Panc1 (cell line): ENCODE results near the gene SMAD9. TPM values are rescaled to one million over a fixed set of nuclear protein-coding genes. Genes with fewer than 3 reads are reported as not detected.

ENCODE experiments used
- ATAC-seq: fragments of 200-7000 bp; cut with Tn5 transposase; 2 replicates; pipeline ENCODE4 v1.9.1; 2020; ENCODE audit warnings: mild to moderate bottlenecking, moderate library complexity
- BruUV-seq: library from RNA; stranded (reverse); fragments of 400-500 nt; replicated peaks from 2 replicates; lab custom pipeline; 2021; lab: Mats Ljungman, UMichigan
- CTCF ChIA-PET: fragments of 300-600 bp; sonication (Branson Sonifier 250); formaldehyde crosslinking; loops from one replicate; lab custom pipeline; 2022; ENCODE audit warnings: antibody characterized with exemption; lab: Charles Lee
- POLR2A ChIA-PET: fragments of 300-600 bp; sonication (Branson Sonifier 250); formaldehyde crosslinking; loops from one replicate; lab custom pipeline; 2022; ENCODE audit warnings: antibody characterized with exemption; lab: Charles Lee
- DNase-seq: peaks from one replicate; pipeline ENCODE4 v3.0.0-alpha.2; 2010; ENCODE audit warnings: low read depth, low spot score
- H3K27ac ChIP-seq: 2 replicates; pipeline ENCODE4 v1.5.1; 2011; ENCODE audit warnings: mild to moderate bottlenecking, low read length, inconsistent platforms
- H3K27me3 ChIP-seq: fragments of 200-500 bp; sonication (Bioruptor generic); 2 replicates; pipeline ENCODE4 v1.6.0; 2014; ENCODE audit warnings: low read length, inconsistent platforms; ENCODE audit not compliant: control insufficient read depth, insufficient read depth
- H3K36me3 ChIP-seq: fragments of 200-500 bp; sonication (Bioruptor generic); 2 replicates; pipeline ENCODE4 v1.5.1; 2014; ENCODE audit warnings: inconsistent platforms, mild to moderate bottlenecking, low read length, moderate library complexity; ENCODE audit not compliant: control insufficient read depth, insufficient read depth
- H3K4me1 ChIP-seq: 2 replicates; pipeline ENCODE4 v1.5.1; 2011; ENCODE audit warnings: inconsistent platforms, mild to moderate bottlenecking, low read length, moderate library complexity; ENCODE audit not compliant: control insufficient read depth, insufficient read depth
- H3K4me3 ChIP-seq, 2 experiments: 2 replicates each; pipeline ENCODE4 v1.5.1; 2011 to 2012; ENCODE audit warnings: low read depth in 2 of 2, low read length in 2 of 2, mild to moderate bottlenecking in 2 of 2, inconsistent platforms in 1 of 2, moderate library complexity in 1 of 2
- H3K9me3 ChIP-seq: fragments of 200-500 bp; sonication (Bioruptor generic); 2 replicates; pipeline ENCODE4 v1.5.1; 2014; ENCODE audit warnings: low read depth, mild to moderate bottlenecking, inconsistent platforms, low read length, moderate library complexity; ENCODE audit not compliant: control insufficient read depth, insufficient read depth
- POLR2AphosphoS5 ChIP-seq: IDR thresholded peaks from 2 replicates; pipeline ENCODE4 v1.6.1; 2012; ENCODE audit warnings: mild to moderate bottlenecking, low read depth, low read length, moderate library complexity
- SIN3A ChIP-seq: IDR thresholded peaks from 2 replicates; pipeline ENCODE4 v1.6.1; 2012; ENCODE audit warnings: low read depth, mild to moderate bottlenecking, low read length, moderate library complexity, borderline replicate concordance; ENCODE audit not compliant: insufficient read depth
- TCF7L2 ChIP-seq: IDR thresholded peaks from 2 replicates; pipeline ENCODE4 v1.6.1; 2011; ENCODE audit warnings: mild to moderate bottlenecking, low read depth, low read length, inconsistent platforms
- in situ Hi-C: cut with HindIII; loops from 2 replicates; pipeline ENCODE4 v1.10.0; 2016; ENCODE audit warnings: low sequenced_read_pairs, low pct_unique_long_range_greater_than_20kb
- intact Hi-C: fragments of 100-400 bp; cut with micrococcal nuclease; formaldehyde crosslinking; loops from one replicate; pipeline ENCODE4 v1.10.0; 2022; ENCODE audit not compliant: unreplicated experiment
- total RNA-seq: library from RNA; stranded (reverse); gene quantifications from one replicate; pipeline ENCODE4 v1.2.1, GENCODE V29; 2021; ENCODE audit not compliant: unreplicated experiment
- TF ChIP-seq, protein P1 (sequence below): fragments of 450-650 bp; IDR thresholded peaks from 2 replicates; pipeline ENCODE4 v1.5.1; 2017; ENCODE audit warnings: mild to moderate bottlenecking
- TF ChIP-seq, protein P2 (sequence below), 2 experiments: IDR thresholded peaks; 2 replicates each; pipeline ENCODE4 v1.6.1; 2011 to 2012; ENCODE audit warnings: low read depth in 2 of 2, control low read depth in 1 of 2, low read length in 1 of 2, mild to moderate bottlenecking in 1 of 2, moderate library complexity in 1 of 2; ENCODE audit not compliant: insufficient read depth in 1 of 2

Gene SMAD9
- total RNA-seq, 1 experiment from 2014 or later, result 2.4 TPM

DNA sequence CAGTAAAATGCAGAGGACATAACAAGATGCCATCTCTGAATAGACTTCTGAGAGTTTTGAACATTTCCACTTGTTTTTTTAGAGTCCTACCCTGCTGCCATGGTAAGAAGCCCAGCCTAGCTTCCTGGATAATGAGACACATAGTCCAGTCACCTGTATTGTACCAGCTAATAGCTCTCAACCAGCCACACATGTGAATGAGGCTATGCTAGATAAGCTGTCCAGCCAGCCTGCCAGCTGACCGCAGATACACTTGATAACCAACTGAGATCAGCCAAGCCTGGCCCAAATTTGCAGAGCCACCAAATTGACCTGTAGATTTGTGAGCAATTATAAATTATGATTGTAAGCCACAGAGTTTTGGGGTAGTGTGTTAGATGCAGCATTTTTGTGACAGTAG is 90.3 kb downstream of the SMAD9 start:
- BruUV-seq, result no TSS peak
- TF ChIP-seq POLR2AphosphoS5, result no peak
- TF ChIP-seq TCF7L2, result no peak
- TF ChIP-seq, protein P1, sequence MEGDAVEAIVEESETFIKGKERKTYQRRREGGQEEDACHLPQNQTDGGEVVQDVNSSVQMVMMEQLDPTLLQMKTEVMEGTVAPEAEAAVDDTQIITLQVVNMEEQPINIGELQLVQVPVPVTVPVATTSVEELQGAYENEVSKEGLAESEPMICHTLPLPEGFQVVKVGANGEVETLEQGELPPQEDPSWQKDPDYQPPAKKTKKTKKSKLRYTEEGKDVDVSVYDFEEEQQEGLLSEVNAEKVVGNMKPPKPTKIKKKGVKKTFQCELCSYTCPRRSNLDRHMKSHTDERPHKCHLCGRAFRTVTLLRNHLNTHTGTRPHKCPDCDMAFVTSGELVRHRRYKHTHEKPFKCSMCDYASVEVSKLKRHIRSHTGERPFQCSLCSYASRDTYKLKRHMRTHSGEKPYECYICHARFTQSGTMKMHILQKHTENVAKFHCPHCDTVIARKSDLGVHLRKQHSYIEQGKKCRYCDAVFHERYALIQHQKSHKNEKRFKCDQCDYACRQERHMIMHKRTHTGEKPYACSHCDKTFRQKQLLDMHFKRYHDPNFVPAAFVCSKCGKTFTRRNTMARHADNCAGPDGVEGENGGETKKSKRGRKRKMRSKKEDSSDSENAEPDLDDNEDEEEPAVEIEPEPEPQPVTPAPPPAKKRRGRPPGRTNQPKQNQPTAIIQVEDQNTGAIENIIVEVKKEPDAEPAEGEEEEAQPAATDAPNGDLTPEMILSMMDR, result no peak
- TF ChIP-seq, protein P2, sequence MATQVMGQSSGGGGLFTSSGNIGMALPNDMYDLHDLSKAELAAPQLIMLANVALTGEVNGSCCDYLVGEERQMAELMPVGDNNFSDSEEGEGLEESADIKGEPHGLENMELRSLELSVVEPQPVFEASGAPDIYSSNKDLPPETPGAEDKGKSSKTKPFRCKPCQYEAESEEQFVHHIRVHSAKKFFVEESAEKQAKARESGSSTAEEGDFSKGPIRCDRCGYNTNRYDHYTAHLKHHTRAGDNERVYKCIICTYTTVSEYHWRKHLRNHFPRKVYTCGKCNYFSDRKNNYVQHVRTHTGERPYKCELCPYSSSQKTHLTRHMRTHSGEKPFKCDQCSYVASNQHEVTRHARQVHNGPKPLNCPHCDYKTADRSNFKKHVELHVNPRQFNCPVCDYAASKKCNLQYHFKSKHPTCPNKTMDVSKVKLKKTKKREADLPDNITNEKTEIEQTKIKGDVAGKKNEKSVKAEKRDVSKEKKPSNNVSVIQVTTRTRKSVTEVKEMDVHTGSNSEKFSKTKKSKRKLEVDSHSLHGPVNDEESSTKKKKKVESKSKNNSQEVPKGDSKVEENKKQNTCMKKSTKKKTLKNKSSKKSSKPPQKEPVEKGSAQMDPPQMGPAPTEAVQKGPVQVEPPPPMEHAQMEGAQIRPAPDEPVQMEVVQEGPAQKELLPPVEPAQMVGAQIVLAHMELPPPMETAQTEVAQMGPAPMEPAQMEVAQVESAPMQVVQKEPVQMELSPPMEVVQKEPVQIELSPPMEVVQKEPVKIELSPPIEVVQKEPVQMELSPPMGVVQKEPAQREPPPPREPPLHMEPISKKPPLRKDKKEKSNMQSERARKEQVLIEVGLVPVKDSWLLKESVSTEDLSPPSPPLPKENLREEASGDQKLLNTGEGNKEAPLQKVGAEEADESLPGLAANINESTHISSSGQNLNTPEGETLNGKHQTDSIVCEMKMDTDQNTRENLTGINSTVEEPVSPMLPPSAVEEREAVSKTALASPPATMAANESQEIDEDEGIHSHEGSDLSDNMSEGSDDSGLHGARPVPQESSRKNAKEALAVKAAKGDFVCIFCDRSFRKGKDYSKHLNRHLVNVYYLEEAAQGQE (IDR thresholded peaks at IDR 0.05; ENCODE audit: insufficient read depth in 1 of 2, low read depth in 2 of 2, low read length in 1 of 2), result no peak
- TF ChIP-seq SIN3A, result no peak
- H3K36me3 ChIP-seq, result peaks cover 7% of the 10 kb centered on the region; the same call in 1 of the 2 replicates
- intact Hi-C loops, result no loop called here
- ATAC-seq (no peak), DNase-seq (no peak)
- ChIA-PET POLR2A (no interaction called here), CTCF (interaction anchor here (0.7 kb wide), 1 partner anchor 12 kb away, joined by 3 read pairs; no protein-coding TSS in a partner anchor)
- H3K9me3 ChIP-seq, result no peaks in the 10 kb centered on the region
- in situ Hi-C loops, result no loop called here
- H3K4me1 ChIP-seq, result no peaks in the 10 kb centered on the region
- no peak overlapping the region for H3K4me3 ChIP-seq
- H3K27ac ChIP-seq, result no peak overlapping the region
- H3K27me3 ChIP-seq, result no peaks in the 10 kb centered on the region

DNA sequence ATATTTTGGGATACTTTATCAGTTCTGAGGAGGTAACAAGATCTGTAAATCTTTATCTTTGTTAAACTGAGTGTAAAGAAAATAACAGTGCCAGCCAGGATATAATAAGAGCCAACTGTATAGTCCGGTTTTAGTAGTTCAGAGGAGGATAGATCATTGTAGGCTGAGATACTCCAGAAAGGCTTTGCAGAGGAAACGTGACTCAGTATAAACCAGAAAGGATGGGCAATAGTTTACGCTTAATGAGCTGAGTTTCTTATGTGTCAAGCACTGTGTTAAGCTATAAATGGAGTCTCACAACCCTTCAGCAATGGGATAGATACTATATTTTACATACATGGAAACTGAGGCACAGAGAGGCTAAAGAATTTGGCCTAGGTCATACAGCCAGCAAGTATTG is 97.3 kb downstream of the SMAD9 start:
- DNase-seq, result no peak
- intact Hi-C loops, result no loop called here
- H3K27ac ChIP-seq, result no peak overlapping the region
- H3K9me3 ChIP-seq, result no peaks in the 10 kb centered on the region
- peaks cover 3% of the 10 kb centered on the region; the same call in 1 of the 2 replicates for H3K36me3 ChIP-seq
- ATAC-seq, result no peak
- TF ChIP-seq SIN3A (no peak), TCF7L2 (no peak), POLR2AphosphoS5 (no peak)
- TF ChIP-seq, protein P2 (IDR thresholded peaks at IDR 0.05; ENCODE audit: insufficient read depth in 1 of 2, low read depth in 2 of 2, low read length in 1 of 2), result no peak
- TF ChIP-seq, protein P1, result no peak
- TSS peak; percentile 49 for BruUV-seq
- ChIA-PET CTCF (no interaction called here), POLR2A (no interaction called here)
- in situ Hi-C loops, result no loop called here
- H3K4me3 ChIP-seq, result no peak overlapping the region
- H3K4me1 ChIP-seq, result peaks cover 9% of the 10 kb centered on the region; the same call in 1 of the 2 replicates
- no peaks in the 10 kb centered on the region for H3K27me3 ChIP-seq
